H1 (cell line): ENCODE data around the gene PSMC5. TPM values are rescaled to one million over a fixed set of nuclear protein-coding genes. Genes with fewer than 3 reads are reported as not detected.

Experiments
- ATF3 ChIP-seq: IDR thresholded peaks from 2 replicates; pipeline ENCODE4 v1.6.1; 2011; ENCODE audit warnings: low read depth, mild to moderate bottlenecking, low read length; ENCODE audit not compliant: insufficient read depth
- CBX5 ChIP-seq: fragments of 300-800, 300-1000 bp; sonication (generic); IDR thresholded peaks from 2 replicates; pipeline ENCODE4 v1.7.1; 2016; ENCODE audit warnings: antibody characterized with exemption, low read length, low read depth
- MAX ChIP-seq: IDR thresholded peaks from 2 replicates; pipeline ENCODE4 v1.6.1; 2012; ENCODE audit warnings: inconsistent platforms
- TAF1 ChIP-seq: IDR thresholded peaks from 2 replicates; pipeline ENCODE4 v1.6.1; 2011; ENCODE audit warnings: mild to moderate bottlenecking, low read depth, low read length
- polyA plus RNA-seq, 7 experiments: library from polyadenylated mRNA; depleted of rRNA in 3 of 7; stranded (reverse) in 5 of 7; unstranded in 2 of 7; fragments of >200 nt in 5 of 7; fragments of 200-250 nt in 2 of 7; gene quantifications; 1 replicate in 5 of 7; 2 replicates in 1 of 7; 4 replicates in 1 of 7; pipeline versions ENCODE4 v1.2.1 to v1.2.3, GENCODE V29; 2011 to 2013; ENCODE audit warnings: missing spikeins in 2 of 7, mixed read lengths in 2 of 7
- total RNA-seq: library from RNA; stranded (reverse); fragmentation: NEBNext Ultra II Directional; extraction: Animal tissue kit (Norgen Biotek cat#: 25700); gene quantifications from 2 replicates; pipeline ENCODE4 v1.2.1, GENCODE V29; 2021

PSMC5 gene
- total and polyA plus RNA-seq, 2 of the 8 experiments (the other 6 are each of a cell fraction or from before 2014, with no cell fraction given): 172 to 180 TPM

GRCh38 chr17:63821804-63822203 lies 5.4 kb upstream of the PSMC5 start (continued):
- TF ChIP-seq ATF3 (no peak), MAX (no peak), TAF1 (no peak), CBX5 (no peak)
